ENCODE data around the gene DHRS13.
A peak's percentile ranks its signal among the peaks of the same experiment; 100 is the strongest.

DHRS13 gene

GRCh38 chr17:28902819-28903545 lies at the start of gene DHRS13:
Gene DHRS13 (minus strand): TSS chr17:28903079. CDS start chr17:28902944, 135 bp downstream.
- TF ChIP-seq CTCF (conservative IDR thresholded peaks at IDR 0.05; ENCODE audit: low read depth, low read length), result peak; percentile 74
- DNase-seq (ENCODE audit: low read depth), result peak; percentile 67
- H3K4me3 ChIP-seq (ENCODE audit: low read length), result peak within 1 kb of the TSS; percentile 53

GRCh38 chr17:28951991-28952975 lies 49.4 kb upstream of the DHRS13 start:
- DNase-seq (ENCODE audit: low read depth), result peak; percentile 99
- no peak for TF ChIP-seq CTCF (conservative IDR thresholded peaks at IDR 0.05; ENCODE audit: low read depth, low read length)
- H3K4me3 ChIP-seq (ENCODE audit: low read length), result peak overlapping the region; percentile 89

GRCh38 chr17:28951428-28951990 lies 48.6 kb upstream of the DHRS13 start, which contains the start of gene PHF12:
Gene PHF12 (minus strand): TSS chr17:28951518. CDS start chr17:28950960, 558 bp downstream.
- peak; percentile 100 for DNase-seq (ENCODE audit: low read depth)
- peak within 1 kb of the TSS; percentile 91 for H3K4me3 ChIP-seq (ENCODE audit: low read length)
- TF ChIP-seq CTCF (conservative IDR thresholded peaks at IDR 0.05; ENCODE audit: low read depth, low read length), result no peak

- H3K4me3 ChIP-seq (ENCODE audit: low read length), result peak overlapping the region; percentile 91
- DNase-seq (ENCODE audit: low read depth), result no peak
- TF ChIP-seq CTCF (conservative IDR thresholded peaks at IDR 0.05; ENCODE audit: low read depth, low read length), result no peak
These were observed 48.0 kb upstream of the DHRS13 start for GRCh38 chr17:28950752-28951427.

GRCh38 chr17:28950017-28950751 lies 47.3 kb upstream of the DHRS13 start:
- TF ChIP-seq CTCF (conservative IDR thresholded peaks at IDR 0.05; ENCODE audit: low read depth, low read length), result no peak
- DNase-seq (ENCODE audit: low read depth), result no peak
- peak overlapping the region; percentile 91 for H3K4me3 ChIP-seq (ENCODE audit: low read length)

All from retinal pigment epithelial cell (primary cell).